SH-SY5Y (cell line): ENCODE results near the gene TBRG4.

Source experiments
- GATA2 ChIP-seq: IDR thresholded peaks from 2 replicates; pipeline ENCODE4 v1.6.1; 2011; ENCODE audit warnings: mild to moderate bottlenecking, low read depth, low read length
- GATA3 ChIP-seq: IDR thresholded peaks from 2 replicates; pipeline ENCODE4 v1.6.1; 2011; ENCODE audit warnings: low read depth, mild to moderate bottlenecking, low read length, moderate library complexity

- TF ChIP-seq GATA2 (no peak), GATA3 (no peak)
These were observed 13.9 kb upstream of the TBRG4 start for GRCh38 chr7:45125193-45125904.
